DMS53 treated with DMSO at 0.1 percent for 48 hours (cell line): ENCODE data around the gene MDP1.
A peak's percentile ranks its signal among the peaks of the same experiment; 100 is the strongest.
"Not testable (repeated sequence)": the region's sequence is repeated elsewhere in the genome, so short reads cannot be mapped to it uniquely, and the experiment has no call there.

Experiments used
- DNase-seq: peaks from one replicate; lab custom pipeline; 2025; ENCODE audit not compliant: unreplicated experiment; lab: John Stamatoyannopoulos, UW

Gene MDP1

GRCh38 chr14:24232121-24232644, 16.3 kb upstream of the MDP1 start, which contains the start of gene NEDD8:
NEDD8 (minus strand) TSS chr14:24232367; CDS start chr14:24232267, 100 bp downstream.
- peak; percentile 57 for DNase-seq

GRCh38 chr14:24231263-24232120, 15.6 kb upstream of the MDP1 start:
- no peak for DNase-seq

DNA sequence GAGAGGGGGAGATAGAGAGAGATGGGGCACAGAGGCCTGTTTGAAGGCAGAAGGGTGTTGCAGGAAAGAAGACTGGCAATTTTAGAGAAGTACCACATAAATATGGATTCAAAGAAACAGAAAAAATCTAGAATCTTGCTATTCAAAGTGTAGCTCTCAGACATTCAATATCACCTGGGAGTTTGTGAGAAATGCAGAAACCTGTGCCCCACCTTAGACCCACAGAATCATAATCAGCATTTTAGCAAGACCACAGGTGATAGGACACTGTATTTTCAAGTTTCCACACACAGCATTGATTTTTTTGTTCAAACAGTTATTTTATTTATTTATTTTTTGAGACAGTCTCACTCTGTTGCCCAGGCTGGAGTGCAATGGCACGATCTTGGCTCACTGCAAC, 13.0 kb upstream of the MDP1 start:
- no peak for DNase-seq

DNA sequence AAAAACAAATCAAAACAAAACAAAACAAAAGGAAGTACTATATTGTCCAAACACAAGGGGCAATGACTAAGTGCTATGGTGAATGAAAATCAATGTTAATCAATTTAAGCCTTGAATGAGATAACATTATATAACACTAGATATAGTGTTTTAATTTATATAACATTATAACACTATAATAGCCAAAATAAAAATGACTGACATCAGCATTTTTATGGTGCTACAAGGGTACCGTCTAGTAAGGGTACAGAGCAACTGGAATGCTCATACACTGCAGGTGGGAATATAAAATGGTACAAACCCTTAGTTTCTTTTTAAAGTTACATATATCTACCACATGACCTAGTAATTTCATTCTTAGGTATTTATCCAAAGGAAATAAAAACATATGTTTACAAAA, 10.6 kb upstream of the MDP1 start:
- no peak for DNase-seq

- DNase-seq, result no peak
These were observed 8.8 kb upstream of the MDP1 start for GRCh38 chr14:24224618-24225071.

- not testable (repeated sequence) for DNase-seq
These were observed 7.1 kb upstream of the MDP1 start for GRCh38 chr14:24222987-24223386.

DNA sequence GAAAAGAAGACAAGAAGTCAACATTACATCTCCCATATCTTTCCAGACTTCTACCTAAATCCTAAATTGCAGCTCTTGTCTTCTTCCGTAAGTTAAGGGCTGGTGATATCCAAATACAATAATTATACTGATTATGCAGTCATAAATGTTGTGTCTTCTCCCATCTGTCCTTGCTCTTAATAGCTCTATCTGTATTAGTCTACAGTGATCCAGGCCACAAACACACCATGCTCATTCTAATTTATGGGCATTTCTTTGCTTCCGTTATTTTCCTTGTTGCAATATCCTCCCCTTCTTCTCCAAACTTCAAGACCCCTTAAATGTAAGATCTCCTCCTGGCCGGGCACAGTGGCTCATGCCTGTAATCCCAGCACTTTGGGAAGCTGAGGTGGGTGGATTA, 3.7 kb upstream of the MDP1 start:
- no peak for DNase-seq

DNA sequence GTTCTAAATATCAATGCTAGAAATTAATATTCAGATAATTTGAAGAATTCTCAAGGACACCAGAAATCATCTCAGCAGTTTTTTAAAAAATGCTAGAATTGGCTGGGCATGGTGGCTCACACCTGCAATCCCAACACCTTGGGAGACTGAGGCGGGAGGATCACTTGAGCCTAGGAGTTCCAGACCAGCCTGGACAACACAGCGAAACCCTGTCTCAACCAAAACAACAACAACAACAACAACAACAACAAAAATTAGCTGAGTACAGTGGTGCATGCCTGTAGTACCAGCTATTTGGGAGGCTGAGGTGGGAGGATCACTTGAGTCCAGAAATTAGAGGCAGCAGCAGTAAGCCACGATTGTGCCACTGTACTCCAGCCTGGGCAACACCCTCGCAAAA, 3.2 kb upstream of the MDP1 start:
- DNase-seq, result no peak

DNA sequence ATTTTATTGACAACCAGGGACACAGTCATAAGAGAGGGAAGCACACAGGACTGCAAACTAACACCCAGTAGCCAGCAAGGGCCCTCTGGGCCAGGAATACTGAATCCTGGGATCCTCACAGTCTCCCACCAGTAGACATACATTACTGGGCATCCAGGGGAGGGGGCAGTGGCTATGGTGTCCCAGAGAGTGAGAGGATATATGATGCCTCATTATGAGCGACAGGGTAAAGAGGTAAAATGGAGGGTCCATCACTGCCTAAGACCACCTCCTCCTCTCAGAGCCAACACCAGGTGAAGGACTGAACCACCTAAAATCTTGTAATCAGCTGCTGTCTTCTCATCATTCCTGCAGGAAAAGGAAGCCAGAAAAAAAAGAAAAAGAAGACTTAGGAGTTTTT, 1.0 kb upstream of the MDP1 start:
- not testable (repeated sequence) for DNase-seq

- no peak for DNase-seq
These were observed 456 bp upstream of the MDP1 start for GRCh38 chr14:24216345-24216699.

GRCh38 chr14:24213866-24214662, 1.8 kb downstream of the MDP1 start:
- DNase-seq, result no peak

- DNase-seq, result peak; percentile 68
These were observed 2.7 kb downstream of the MDP1 start, which contains the start of gene CHMP4A for GRCh38 chr14:24212924-24213865. CHMP4A (minus strand) TSS chr14:24213488; CDS start chr14:24213439, 49 bp downstream.

GRCh38 chr14:24211311-24211710, 4.6 kb downstream of the MDP1 start:
- DNase-seq, result no peak

DNA sequence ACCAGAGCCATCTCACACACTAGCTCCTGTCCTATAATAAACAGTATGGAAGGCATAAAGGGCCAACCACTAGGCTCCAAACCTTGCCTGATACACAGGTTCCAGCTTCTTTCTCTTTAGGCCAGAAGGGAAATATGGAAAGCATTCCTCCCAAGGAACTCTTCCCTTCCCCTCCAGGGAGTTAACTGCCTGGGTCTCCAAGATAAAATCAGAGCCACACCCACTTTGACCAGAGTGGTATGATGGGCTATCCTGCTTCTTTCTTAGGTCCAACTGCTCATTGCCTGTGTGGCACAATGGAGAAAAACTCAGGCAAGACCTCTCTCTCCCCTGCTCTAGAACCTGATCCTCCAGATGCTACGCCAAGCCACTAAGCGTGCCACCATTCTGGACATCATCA, 8.2 kb downstream of the MDP1 start:
- DNase-seq, result no peak

DNA sequence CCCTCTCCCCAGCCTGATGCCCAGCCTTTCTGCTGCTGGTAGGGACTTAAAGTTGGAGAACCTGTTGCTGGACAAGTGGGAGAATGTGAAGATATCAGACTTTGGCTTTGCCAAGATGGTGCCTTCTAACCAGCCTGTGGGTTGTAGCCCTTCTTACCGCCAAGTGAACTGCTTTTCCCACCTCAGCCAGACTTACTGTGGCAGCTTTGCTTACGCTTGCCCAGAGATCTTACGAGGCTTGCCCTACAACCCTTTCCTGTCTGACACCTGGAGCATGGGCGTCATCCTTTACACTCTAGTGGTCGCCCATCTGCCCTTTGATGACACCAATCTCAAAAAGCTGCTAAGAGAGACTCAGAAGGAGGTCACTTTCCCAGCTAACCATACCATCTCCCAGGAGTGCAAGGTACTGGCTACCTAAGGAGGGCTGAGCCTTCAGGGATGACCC, 8.7 kb downstream of the MDP1 start:
- no peak for DNase-seq

GRCh38 chr14:24206260-24207103, 9.4 kb downstream of the MDP1 start:
- DNase-seq, result no peak

DNA sequence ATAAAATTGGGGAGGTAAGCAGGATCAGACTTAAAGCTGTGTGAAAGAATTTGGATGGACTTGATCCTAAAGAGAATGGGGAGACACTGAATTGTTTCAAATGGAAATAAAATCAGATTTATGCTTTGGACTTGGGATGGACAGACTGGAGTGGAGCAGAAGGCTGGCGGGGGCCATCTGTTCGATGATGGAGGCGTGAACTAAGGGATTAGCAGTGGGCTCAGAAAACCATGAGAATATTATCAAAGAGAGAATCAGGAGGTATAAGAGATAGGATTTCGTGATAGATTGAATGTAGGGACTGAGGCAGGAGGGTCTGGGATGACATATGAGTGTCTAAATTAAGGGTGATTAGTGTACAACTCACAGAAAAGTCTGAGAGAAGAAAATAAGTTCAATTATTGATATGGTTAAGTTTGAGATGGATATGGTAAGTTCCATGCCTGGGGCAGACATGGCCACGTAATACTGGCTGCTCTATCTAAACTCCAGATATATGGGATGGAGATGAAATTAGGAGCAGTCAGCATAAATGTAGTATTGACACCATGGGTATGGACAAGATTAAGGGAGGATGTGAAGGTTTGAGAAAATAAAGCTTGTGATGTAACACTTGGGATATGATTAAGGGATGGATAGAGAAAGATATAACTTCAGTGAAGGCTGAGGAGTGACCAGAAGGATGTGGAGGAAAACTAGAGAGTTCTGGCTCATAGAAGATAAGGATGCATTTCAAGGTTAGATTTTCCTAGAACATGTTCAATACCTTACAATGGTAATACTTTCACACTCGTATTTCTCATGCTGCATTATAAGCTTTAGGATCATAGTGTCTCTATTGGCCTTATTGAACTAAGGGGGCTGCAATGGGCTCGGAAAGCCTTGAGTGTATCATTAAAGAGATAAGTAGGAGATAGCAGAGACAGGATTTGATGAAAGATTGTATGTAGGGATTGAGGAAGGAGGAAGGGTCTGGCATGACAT, 11.4 kb downstream of the MDP1 start:
- no peak for DNase-seq

GRCh38 chr14:24203249-24203886, 12.5 kb downstream of the MDP1 start:
- DNase-seq, result not testable (repeated sequence)
